ENCODE data around the gene CPED1.

DNA sequence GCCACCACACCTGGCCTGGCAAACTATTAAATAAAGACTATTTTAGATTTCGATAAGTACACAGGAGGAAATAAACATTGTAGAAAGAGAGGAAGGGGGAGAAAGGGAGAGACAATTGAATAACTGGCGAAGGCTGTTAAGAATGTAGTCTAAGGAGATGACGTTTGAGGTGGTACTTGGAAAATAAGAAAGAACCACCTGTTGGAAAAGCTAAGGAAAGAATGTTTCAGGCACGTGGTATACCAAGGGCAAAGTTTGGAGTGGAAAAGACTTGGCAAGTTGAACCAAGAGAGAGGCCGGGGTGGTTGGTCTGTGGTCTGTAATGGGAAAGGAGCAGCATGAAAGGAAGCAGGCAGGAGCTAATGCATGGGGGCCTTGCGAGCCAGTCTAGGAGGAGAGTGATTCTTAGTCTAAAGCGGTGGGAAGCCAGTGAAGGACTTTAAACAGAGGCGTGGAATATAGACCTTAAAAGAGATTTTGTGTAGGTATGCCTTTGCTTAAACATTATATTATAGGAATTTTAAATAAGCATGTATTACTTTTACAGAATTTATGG, 28.5 kb upstream of the CPED1 start:
- no peak for TF ChIP-seq CTCF (IDR thresholded peaks at IDR 0.05)
- no peak for TF ChIP-seq POLR2A (IDR thresholded peaks at IDR 0.05)
- no peak for TF ChIP-seq POLR2AphosphoS5 (IDR thresholded peaks at IDR 0.05)
- TF ChIP-seq EP300 (IDR thresholded peaks at IDR 0.05), result no peak

All from suprapubic skin (tissue), 4 donors.